CD4-positive, alpha-beta T cell treated with Interleukin-4 for 1 hour (primary cell): Measurements from ENCODE around the gene XYLT1.

Experiments
- DNase-seq, 2 donors: peaks; one replicate each; pipeline ENCODE4 v3.0.0-alpha.2; 2020 to 2022

XYLT1 gene

DNA sequence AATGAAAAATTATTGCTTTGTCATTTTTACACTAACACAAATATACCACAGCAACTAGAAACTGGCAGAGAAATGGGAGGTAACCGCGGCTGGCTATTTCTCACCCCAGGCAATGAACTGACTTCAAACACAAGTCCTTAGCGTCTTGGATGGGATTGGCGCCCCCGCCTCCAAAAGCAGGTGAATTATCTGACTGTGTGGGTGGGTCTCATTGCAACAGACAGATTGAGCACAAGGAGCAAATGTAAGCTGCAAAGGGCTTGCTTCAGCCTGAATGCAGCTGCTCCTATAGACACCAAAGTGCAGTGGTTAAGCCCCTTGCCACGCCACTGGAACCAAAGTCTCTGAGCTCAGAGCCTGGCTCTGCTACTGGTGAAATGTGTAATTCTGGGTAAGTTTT, 225.0 kb downstream of the XYLT1 start:
- no peak for DNase-seq

DNA sequence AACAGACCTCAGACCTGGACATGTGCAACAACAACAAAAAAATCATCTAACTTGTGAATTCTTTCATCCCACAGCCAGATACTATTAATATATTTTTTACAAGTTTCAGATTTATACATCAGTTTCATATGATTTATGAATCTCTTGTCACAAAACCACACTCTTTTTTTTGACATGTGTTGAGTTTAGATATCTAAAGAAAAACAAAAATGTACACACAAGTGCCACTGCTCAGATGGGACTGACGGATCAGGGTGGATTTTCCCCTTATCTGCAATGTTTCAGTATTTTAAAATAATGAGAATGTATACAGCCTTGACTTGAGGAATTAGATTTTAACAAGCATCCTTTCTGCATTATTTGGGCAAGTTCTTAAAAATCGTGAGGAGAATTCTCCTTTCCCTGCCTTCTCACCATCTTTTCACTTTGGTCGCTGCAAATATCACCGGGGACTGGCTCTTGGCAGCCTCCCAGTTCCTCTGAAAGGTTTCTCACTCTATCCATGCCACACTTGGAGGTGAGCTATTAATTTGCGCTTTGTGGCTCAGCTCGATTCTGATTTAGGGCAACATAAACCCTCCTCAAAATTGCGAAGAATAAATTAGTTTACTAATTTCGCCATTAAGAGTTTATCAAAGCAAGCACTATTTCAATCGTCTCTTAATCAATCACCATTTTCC, 225.7 kb downstream of the XYLT1 start:
- no peak for DNase-seq

DNA sequence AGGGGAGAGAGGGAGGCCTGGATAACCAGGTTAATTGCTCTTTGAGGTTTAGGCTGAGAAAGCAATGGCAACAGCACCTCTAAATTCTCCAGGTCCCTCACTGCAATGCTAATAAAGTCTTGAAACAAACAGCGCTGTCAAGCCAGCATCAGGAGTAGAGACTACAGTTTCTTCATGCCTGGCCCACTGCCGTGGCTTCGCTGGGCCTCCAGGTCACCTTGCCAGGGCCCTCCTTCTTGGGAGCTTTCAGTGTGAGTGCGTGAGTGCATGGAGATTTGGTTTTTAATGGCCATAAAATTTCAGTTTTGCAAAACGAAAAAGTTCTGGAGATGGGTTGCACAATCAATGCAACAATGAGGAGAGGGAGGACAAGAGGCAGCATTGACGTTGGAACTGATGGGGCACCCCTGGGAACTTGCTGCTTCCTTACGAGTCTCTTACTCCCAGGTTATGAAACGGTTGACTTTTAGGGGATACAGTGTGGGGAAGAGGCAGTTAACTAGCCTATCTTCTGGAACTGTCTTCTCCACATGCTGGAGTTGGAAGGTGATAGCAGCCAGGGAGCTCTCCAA, 229.4 kb downstream of the XYLT1 start:
- no peak for DNase-seq

DNA sequence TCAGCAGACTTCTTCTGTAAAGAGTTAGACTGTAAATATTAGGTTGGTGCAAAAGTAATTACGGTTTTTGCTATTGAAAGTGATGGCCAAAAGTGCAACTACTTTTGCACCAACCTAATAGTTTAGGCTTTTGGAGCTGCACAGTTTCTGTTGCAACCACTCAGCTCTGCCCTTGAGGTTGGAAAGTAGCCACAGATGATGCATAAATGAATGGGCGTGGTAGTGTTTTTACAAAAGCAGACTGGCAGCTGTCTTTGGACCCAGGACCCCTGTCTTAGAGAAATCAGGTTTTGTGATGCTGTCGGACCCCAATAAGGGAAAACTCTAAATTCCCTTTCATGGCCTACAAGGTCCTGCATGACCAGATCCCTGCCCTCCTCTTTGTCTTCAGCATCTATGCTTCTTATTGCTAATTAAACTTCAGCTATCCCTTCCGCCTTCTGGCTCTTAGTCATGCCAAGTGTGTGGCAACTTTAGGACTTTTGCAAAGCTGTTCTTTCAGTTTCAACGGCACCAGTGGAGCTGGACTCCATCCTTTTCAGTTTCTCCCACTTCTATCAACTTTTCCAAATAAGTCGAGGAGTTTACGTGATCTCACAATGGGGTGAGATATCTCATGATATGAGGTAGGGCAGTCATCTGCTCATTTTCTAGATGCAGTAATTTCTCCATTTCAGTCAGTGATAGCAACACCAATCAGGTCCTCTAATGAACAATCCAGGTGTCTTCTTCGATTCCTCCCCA, 232.3 kb downstream of the XYLT1 start:
- peak in 1 of 2 donors; percentile 15 for DNase-seq

DNA sequence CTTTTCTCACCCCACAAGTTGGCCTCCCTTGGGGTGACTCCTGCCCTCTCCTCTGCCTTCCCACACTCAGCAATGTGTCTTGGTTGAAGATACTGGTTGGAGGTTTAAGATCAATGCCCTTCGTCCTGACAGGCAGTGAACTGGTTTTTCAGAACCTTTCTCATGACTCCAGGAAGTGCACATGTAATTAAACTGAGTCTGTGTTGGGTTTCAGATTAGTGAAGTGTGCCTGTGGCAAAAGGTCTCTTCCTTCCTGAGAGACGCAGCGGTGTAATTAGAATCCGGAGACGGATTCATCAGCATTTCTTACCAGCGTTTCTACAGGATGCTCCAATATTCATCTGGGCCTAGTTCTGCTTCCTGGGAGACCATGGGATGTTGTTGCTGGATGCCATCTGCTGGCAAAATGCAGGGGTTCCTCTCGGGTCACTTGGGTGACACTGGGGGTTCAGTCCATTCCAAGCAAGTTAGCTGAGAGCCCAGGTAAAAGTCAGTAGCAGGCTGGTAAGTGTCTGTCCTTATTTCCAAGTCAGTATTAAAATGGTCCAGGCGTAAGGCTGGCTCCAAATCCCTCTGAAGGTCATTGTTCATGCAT, 233.3 kb downstream of the XYLT1 start:
- no peak for DNase-seq

DNA sequence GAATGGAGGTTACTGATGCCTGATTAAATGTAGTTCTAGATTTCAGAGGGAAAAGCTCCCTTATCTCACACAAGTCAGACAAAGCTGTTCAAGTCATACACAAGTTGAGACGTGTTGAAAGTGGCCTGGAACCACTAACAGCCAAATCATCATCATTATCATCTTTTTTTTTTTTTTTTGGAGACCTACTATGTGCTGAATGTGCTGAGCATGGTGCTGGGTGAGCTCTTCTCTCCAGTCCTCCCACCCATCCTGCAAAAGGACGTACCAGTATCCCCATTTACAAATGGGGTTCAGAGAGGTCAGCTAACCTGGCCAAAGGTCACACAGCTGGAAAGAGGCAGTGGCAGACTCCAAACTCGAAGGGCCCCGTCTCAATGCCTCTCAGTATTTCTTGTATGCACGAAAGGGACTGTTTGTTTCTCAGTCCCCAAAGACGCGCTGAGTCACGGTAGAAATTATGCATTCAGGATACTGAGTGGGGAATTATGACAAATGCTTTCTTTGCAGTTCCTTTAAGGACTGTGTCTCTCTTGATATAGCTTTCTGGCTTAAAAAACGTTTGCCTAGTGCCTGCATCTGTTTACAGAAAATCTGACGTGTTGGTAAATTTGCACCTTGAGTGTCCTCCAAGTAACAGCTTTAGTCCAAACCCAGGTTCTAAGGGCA, 235.5 kb downstream of the XYLT1 start:
- DNase-seq: no peak

DNA sequence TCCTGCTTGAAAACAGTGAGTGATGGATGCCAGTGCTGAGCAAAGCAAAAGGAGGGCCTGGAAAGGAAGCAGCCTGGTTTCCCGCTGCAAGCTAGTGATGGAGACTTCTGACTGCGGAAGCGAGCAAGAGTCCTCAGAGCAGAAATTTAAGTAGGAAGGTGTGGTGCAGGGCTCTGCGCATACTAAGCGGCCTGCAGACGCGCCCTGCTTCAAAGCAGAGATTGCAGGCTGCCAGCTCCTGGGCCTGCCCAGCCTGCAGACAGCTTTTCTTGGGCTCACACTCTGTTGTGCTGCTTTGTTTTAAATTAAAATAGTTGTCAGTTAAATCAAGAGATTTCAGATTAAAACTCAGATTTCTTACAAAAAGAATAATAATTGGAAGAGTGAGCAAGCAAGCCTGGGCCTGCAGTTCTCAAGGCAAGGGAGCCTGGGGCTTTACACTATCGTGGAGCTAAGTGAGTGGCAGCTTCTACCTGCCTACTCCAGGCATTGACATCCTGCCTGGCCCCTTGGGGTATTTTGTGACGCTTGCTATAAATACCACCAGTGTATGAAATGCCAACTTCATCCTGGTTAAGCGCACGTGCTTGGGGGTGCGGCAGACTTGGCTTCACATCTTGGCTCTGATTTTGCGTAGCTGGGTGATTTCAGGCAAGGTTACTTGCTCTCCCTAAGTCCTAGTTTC, 237.3 kb downstream of the XYLT1 start:
- no peak for DNase-seq

DNA sequence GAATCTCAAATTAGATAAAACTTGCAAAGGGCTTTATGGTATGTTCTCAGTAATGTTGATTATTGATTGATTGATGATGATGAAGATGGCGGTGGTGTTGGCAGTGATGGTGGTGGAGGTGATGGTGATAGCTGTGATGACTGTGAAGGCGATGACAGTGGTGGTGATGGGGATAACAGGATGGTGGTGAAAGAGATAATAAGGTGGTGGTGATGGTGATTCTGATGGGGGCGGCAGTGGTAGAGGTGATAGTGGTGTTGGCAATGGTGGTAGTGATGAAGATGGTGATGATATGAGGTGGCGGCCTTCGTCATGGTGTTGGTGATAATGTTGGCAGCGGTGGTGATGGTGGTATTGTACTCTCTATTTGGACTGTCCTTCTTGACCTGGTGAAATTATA, 238.3 kb downstream of the XYLT1 start:
- no peak for DNase-seq

DNA sequence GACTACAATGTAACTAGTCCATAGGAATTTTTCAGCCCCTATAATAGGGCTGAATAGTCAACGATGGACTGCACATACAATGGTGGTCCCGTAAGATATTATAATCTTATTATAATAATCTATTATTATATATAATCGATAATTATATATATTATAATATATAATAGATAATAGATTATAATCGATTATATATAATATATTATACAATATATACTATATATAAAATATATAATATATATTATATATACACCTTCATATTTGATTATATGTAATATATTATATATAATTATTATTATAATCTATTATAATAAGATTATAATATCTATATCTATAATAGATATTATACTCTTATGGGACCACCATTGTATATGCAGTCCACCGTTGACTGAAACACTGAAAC, 238.8 kb downstream of the XYLT1 start:
- no peak for DNase-seq

DNA sequence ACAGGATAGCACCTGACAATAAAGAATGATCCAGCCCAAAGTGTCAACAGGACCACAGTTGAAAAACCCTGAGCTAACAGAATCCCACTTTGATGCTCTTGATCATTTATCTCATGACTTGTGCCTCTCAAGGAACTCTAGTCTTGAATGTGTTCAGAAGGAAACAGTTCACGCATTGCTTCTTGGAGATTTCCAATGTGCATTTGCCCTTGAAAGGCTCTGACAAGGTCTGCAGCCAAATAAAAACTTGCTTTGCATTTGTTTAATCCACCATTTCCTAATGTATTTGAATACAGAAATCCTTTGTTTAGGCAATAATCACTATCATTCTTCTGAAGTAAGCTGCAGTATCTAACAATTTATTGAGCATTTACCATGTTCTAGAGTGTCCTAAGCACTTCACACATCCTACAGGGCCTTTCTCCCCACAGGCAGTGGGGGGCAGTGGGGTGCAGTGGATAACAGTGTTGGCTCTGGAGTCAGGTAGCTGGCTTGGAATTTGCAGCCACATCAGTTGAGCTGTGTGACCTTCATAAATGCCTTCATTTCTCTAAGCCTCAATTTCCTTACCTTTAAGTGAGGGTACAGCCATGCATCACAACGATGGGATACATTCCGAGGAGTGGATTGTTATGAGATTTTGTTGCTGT, 239.7 kb downstream of the XYLT1 start:
- no peak for DNase-seq

DNA sequence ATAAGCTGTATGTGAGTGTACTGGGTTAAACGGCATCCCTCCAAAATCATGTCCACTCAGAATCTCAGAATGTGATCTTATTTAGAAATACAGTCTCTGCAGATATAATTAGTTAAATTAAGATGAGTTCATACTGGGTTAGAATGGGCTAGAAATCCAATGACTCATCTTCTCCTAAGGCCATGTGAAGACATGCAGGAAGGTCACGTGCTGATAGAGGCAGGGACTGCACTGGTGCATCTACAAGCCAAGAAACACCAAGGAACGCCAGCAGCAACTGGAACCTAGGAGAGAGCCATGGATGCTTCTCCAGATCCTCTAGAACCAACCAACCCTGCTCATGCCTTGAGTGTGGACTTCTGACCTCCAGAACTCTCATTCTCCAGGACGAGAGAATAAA, 241.0 kb downstream of the XYLT1 start:
- DNase-seq: no peak

DNA sequence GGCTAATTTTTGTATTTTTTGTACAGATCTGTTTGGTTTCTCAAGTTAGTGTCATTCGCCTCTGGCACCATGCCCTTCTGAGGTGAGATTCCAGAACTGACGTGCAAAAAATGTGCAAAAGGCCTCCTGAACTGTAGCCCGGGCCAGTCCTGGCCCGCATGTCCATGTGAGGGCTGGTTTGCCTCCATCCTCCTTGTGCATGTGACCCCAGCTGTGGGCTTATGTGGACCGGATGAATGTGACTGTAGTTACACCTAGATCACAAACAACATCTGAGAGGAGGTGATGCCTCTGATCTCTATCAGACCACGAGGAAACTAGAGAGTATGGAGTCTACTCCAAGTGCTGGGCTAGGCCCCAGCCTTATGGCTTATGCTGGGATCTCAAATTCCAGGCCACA, 241.6 kb downstream of the XYLT1 start:
- DNase-seq: no peak

DNA sequence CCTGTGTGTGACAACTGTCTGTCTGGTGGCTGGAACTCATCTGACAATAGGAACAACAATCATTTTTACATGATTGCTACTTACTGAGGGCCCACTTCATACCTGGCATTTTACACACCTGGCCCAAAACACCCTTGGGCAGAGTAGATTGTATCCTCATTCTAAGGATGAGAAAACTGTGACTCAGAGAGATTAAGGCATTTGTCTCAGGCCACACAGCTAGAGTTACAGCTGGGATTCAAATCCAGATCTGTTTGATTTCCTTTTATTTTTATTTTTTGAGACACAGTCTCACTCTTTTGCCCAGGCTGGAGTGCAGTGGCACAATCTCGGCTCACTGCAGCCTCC, 242.1 kb downstream of the XYLT1 start:
- DNase-seq: no peak

DNA sequence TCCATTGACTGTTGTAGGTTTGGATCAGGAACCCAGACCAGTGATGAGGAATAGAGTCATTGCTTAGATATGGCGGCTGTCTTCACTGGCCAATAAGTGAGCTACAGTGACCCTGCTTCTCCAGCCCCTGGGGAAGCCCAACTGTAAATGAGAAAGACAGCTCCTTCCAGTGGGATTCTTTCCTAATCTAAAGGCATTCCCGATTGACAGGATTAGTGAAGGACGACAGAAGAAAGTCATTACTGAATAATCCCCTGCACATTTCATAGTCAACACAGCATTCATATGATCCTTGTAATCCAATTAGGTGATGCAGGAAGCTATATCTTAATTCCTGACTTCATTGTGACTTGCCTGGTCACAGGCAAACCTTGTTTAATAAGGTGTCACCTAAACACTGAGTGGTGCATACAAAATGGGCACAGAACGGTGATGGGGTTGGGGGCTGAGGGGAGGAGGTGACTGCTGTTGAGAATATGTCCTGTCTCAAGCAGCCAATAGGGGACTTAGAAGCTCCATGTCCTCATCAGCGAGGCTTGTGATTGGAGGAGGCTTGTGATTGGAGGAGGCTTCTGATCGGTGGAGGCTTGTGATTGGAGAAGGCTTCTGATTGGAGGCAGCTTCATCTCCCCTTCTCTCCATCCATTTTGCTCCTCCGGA, 242.6 kb downstream of the XYLT1 start:
- DNase-seq: no peak

DNA sequence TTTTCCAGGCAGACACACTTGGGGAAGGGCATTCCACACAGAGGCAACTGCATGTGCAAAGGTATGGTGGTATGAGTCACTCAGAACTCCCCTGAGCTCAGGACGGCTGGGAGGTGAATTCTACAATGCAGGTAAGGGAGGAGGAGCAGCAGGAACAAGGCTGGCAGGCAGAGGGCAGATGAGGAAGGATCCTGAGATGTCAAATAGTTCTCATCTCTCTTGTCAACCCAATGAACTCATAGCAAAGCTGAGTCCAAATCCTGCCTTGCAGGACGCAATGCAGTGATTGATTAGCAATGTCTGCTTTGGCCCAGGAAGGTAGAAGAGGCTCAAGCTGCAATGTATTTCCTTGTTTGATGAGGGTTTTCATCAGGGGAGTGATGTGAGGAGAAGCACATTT, 243.5 kb downstream of the XYLT1 start:
- DNase-seq: no peak

DNA sequence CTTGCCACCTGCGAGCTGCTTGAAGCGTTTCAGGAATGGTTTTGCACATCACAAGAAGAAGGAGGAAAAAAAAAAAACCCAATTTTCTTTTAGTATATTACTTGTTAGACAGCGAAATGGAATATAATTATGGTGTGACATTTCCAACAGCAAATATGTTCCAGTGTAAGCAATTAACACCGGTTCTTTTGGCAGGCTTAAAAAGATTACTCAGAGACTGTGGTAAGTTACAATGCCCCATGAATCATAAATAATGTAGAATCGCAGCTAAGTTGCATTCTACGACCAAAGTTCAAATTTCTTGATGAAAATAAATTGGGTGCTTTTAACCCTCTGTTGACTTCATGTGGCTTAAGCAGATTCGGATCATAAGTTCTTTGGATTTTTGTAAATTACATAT, 245.2 kb downstream of the XYLT1 start:
- DNase-seq: no peak

DNA sequence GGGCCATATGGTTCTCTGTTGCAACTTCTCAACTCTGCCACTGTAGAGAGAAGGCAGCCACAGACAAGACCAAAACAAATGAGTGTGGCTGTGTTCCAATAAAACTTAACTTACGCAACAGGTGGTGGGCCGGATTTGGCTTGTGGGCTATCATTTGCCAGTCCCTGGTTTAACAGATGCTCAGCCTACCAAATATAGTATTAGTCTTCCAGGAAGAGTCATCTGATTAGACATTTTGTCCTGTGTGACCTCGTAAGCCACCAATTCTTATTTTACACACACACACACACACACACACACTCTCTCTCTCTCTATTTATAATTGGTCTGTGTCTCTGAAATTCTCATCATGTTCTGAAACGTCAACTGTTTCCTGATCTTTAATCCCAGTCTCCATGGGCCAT, 245.9 kb downstream of the XYLT1 start:
- DNase-seq: peak; percentile 28 to 45

DNA sequence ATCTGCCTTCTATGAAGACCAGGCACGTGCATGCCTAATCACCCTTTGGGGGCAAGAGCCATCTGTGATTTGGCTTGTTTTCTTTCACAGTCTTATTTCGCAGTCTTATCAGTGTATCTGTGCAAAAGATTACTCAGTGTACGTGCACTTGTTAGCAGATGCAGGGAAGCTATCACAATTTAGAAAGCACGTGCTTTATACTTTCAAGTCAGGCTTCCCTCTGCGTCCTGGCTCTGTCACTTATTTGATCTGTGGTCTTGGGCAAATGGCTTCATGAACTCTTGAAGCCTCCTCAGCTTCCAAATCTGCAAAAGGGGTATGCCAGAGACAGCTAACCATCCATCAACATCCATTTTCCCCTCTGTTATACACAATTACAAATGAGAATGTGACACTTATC, 246.4 kb downstream of the XYLT1 start:
- no peak for DNase-seq

DNA sequence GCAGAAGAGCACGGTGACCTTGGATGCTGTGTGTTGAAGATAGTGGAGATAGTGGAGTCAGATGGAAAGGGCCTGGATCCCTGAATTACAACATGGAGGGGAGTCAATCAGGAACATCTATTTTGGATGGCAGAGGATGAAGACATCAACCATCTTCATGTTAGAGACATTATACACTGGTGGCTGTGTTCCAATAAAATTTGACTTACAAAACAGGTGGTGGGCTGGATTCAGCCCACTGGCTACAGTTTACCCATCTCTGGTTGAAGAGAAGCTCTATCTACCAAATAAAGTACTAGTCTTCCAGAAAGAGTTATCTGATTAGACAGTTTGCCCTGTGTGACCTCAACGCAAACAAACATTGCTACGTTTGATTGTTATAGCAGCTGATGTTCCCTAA, 247.2 kb downstream of the XYLT1 start:
- DNase-seq: no peak

DNA sequence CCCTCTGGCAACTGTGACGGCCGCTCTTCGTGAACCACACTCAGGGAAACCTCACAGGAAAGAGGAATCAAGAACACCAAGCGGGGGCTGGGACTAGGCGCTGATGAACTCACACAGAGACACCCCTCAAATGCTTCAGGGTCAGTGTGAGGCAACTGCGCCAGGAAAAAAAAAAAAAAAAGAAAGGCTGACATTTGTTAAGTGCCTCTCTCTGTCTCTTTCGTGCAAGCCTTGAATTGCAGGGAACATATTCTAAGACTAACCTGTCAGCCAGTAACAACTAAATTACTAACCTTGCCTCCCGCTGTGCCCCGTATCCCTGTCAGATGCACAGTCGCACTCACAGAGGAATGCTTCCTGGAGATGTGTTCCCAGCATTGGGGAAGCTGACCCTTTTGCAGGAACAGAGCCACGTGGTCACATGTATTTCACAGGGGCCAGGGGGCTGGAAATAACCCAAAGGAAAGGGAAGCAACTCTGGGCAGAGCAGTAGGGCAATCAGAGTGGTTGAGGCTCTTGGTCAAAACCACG, 247.8 kb downstream of the XYLT1 start:
- no peak for DNase-seq

DNA sequence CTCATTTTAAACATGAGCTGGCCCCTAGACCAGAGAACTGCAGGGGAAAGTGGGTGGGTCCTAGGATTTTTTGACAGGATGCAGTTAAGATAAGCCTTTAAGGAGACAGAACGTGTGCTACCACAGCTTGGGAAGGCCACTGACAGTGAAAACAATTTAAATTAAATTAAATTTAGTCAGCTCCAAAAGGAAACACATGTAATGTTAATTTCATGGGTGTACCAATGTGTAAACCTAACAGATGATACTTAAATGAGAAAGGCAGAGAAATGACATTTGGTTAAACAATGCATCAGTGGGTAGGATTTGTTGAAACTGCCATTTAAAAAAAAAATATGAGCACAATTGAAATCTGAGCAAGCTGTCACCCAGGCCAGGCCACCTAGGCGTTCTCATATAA, 250.8 kb downstream of the XYLT1 start:
- no peak for DNase-seq

DNA sequence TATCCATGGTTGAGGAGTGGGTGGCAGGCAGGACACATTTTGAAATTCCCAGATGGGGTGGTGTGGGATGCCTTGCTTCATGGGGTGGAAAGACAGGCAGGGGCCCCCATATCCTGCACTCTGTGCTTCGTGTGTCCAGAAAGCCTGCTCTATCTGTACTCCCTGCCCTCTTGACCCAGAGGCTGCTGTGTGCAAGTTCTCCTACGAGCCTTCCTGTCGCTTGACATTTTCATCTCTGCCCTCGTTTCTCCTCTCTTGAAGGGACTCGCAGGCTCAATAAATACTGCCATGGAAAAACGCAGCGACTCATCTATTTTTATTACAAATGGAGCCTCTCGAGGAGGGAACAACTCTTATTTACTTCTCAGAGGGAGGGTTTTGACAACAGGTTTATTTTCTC, 254.8 kb downstream of the XYLT1 start:
- no peak for DNase-seq
